ENCODE data around the gene SLC6A3. TPM values are rescaled to one million over a fixed set of nuclear protein-coding genes. Genes with fewer than 3 reads are reported as not detected.

SLC6A3 gene
- polyA plus RNA-seq, 3 donors = not detected

- no peaks in the 10 kb centered on the region for H3K36me3 ChIP-seq (replicated peaks in 1 of 2; ENCODE audit: control insufficient read depth in 1 of 2, insufficient read depth in 2 of 2, low read length in 2 of 2)
- peaks cover 4% of the 10 kb centered on the region for H3K4me1 Mint-ChIP-seq
- no peaks in the 10 kb centered on the region for H3K4me1 ChIP-seq (ENCODE audit: control insufficient read depth in 1 of 2, insufficient read depth in 2 of 2, low read length in 2 of 2)
- no peak overlapping the region for H3K4me3 Mint-ChIP-seq
- no peaks in the 10 kb centered on the region for H3K9me3 ChIP-seq (replicated peaks in 1 of 2; ENCODE audit: control insufficient read depth in 1 of 2, insufficient read depth in 1 of 2, low read length in 2 of 2)
- no peaks in the 10 kb centered on the region for H3K9me3 Mint-ChIP-seq
- no peaks in the 10 kb centered on the region for H3K36me3 Mint-ChIP-seq
- intact Hi-C loops (cut with micrococcal nuclease) = no loop called here
- peaks cover 19 to 35% (median 22%) of the 10 kb centered on the region in 3 donors for H3K27me3 Mint-ChIP-seq (ENCODE audit: low read depth in 3 of 3)
- peak overlapping the region in 1 of 7 donors; percentile 20 for H3K27ac Mint-ChIP-seq
- H3K4me2 ChIP-seq (replicated peaks; ENCODE audit: extremely low read depth, low read length, poor library complexity, severe bottlenecking) = no peak overlapping the region
- H3K27me3 ChIP-seq (ENCODE audit: control insufficient read depth in 2 of 2, insufficient read depth in 2 of 2, low read length in 2 of 2) = no peaks in the 10 kb centered on the region
- no peak for DNase-seq
- no peak overlapping the region for H2AFZ ChIP-seq (ENCODE audit: insufficient read depth, low read depth, low read length, poor library complexity, severe bottlenecking)
- H3K79me2 ChIP-seq (ENCODE audit: insufficient read depth, low read length) = no peaks in the 10 kb centered on the region
- H3K9ac ChIP-seq (ENCODE audit: insufficient read depth, low read length, poor library complexity, severe bottlenecking) = no peak overlapping the region
- no peaks in the 10 kb centered on the region for H4K20me1 ChIP-seq (ENCODE audit: insufficient read depth, low read length)
- no peak overlapping the region for H3K27ac ChIP-seq (ENCODE audit: low read depth in 1 of 2, low read length in 2 of 2)
- TF ChIP-seq, protein P1, sequence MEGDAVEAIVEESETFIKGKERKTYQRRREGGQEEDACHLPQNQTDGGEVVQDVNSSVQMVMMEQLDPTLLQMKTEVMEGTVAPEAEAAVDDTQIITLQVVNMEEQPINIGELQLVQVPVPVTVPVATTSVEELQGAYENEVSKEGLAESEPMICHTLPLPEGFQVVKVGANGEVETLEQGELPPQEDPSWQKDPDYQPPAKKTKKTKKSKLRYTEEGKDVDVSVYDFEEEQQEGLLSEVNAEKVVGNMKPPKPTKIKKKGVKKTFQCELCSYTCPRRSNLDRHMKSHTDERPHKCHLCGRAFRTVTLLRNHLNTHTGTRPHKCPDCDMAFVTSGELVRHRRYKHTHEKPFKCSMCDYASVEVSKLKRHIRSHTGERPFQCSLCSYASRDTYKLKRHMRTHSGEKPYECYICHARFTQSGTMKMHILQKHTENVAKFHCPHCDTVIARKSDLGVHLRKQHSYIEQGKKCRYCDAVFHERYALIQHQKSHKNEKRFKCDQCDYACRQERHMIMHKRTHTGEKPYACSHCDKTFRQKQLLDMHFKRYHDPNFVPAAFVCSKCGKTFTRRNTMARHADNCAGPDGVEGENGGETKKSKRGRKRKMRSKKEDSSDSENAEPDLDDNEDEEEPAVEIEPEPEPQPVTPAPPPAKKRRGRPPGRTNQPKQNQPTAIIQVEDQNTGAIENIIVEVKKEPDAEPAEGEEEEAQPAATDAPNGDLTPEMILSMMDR (IDR thresholded peaks at IDR 0.05) = no peak
- WGBS (ENCODE audit: insufficient coverage) = 82% methylated on average over 6 of the region's 7 CpGs
- H3K4me3 ChIP-seq (replicated peaks in 1 of 3; ENCODE audit: low read depth in 2 of 3, low read length in 3 of 3) = no peak overlapping the region
These were observed 78.1 kb downstream of the SLC6A3 start for GRCh38 chr5:1367149-1367548.

GRCh38 chr5:1366514-1366913 lies 78.7 kb downstream of the SLC6A3 start:
- no peak overlapping the region for H2AFZ ChIP-seq (ENCODE audit: insufficient read depth, low read depth, low read length, poor library complexity, severe bottlenecking)
- WGBS (ENCODE audit: insufficient coverage) = 100% methylated on average over 6 of the region's 14 CpGs

More at GRCh38 chr5:1366514-1366913, 78.7 kb downstream of the SLC6A3 start:
- intact Hi-C loops (cut with micrococcal nuclease) = no loop called here
- Histone ChIP-seq H3K9me3 (replicated peaks in 1 of 2; ENCODE audit: control insufficient read depth in 1 of 2, insufficient read depth in 1 of 2, low read length in 2 of 2) (no peaks in the 10 kb centered on the region), H3K9ac (ENCODE audit: insufficient read depth, low read length, poor library complexity, severe bottlenecking) (no peak overlapping the region), H4K20me1 (ENCODE audit: insufficient read depth, low read length) (no peaks in the 10 kb centered on the region), H3K4me1 (ENCODE audit: control insufficient read depth in 1 of 2, insufficient read depth in 2 of 2, low read length in 2 of 2) (no peaks in the 10 kb centered on the region), H3K36me3 (replicated peaks in 1 of 2; ENCODE audit: control insufficient read depth in 1 of 2, insufficient read depth in 2 of 2, low read length in 2 of 2) (no peaks in the 10 kb centered on the region), H3K27me3 (ENCODE audit: control insufficient read depth in 2 of 2, insufficient read depth in 2 of 2, low read length in 2 of 2) (no peaks in the 10 kb centered on the region), H3K27ac (ENCODE audit: low read depth in 1 of 2, low read length in 2 of 2) (no peak overlapping the region), H3K4me2 (replicated peaks; ENCODE audit: extremely low read depth, low read length, poor library complexity, severe bottlenecking) (no peak overlapping the region), H3K4me3 (replicated peaks in 1 of 3; ENCODE audit: low read depth in 2 of 3, low read length in 3 of 3) (no peak overlapping the region), H3K79me2 (ENCODE audit: insufficient read depth, low read length) (no peaks in the 10 kb centered on the region)
- Mint-ChIP-seq H3K4me1 (no peaks in the 10 kb centered on the region), H3K27me3 (ENCODE audit: low read depth in 3 of 3) (peaks cover 19 to 35% (median 22%) of the 10 kb centered on the region in 3 donors), H3K4me3 (no peak overlapping the region), H3K36me3 (no peaks in the 10 kb centered on the region), H3K27ac (no peak overlapping the region), H3K9me3 (no peaks in the 10 kb centered on the region)
- TF ChIP-seq, protein P1 (IDR thresholded peaks at IDR 0.05) = no peak
- DNase-seq = no peak
